Neural cell (in vitro differentiated cells): ENCODE measurements around the gene TMUB1.

Experiments used
- CTCF ChIP-seq: fragments of 450-650 bp; IDR thresholded peaks from 2 replicates; pipeline ENCODE4 v1.5.1; 2014; ENCODE audit warnings: antibody characterized with exemption, mild to moderate bottlenecking, moderate library complexity; ENCODE audit not compliant: poor library complexity, severe bottlenecking
- EZH2 ChIP-seq: fragments of 200-600, 300-800 bp; shearing (Covaris generic), sonication (generic); IDR thresholded peaks from 2 replicates; pipeline ENCODE4 v1.6.1; 2014; ENCODE audit warnings: antibody characterized with exemption, low read length, borderline replicate concordance, mild to moderate bottlenecking; ENCODE audit not compliant: insufficient read depth, poor library complexity, severe bottlenecking
- MXI1 ChIP-seq: fragments of 450-650 bp; conservative IDR thresholded peaks from 2 replicates; pipeline ENCODE4 v1.6.1; 2014; ENCODE audit warnings: antibody characterized with exemption, mild to moderate bottlenecking; ENCODE audit not compliant: poor library complexity, severe bottlenecking
- POLR2AphosphoS5 ChIP-seq: IDR thresholded peaks from 2 replicates; pipeline ENCODE4 v1.6.1; 2012
- RAD21 ChIP-seq: fragments of 450-650 bp; conservative IDR thresholded peaks from 2 replicates; pipeline ENCODE4 v1.6.1; 2014; ENCODE audit warnings: antibody characterized with exemption, mild to moderate bottlenecking, moderate library complexity
- SMC3 ChIP-seq: fragments of 450-650 bp; conservative IDR thresholded peaks from 2 replicates; pipeline ENCODE4 v1.6.1; 2014; ENCODE audit warnings: antibody characterized with exemption, mild to moderate bottlenecking, moderate library complexity; ENCODE audit not compliant: poor library complexity

GRCh38 chr7:151110941-151111645, 27.8 kb upstream of the TMUB1 start:
- peak; percentile 95 for TF ChIP-seq CTCF
- TF ChIP-seq MXI1, result peak; percentile 36
- no peak for TF ChIP-seq EZH2
- TF ChIP-seq SMC3, result peak; percentile 90
- TF ChIP-seq POLR2AphosphoS5, result no peak
- TF ChIP-seq RAD21, result peak; percentile 89
